ENCODE data around the gene LENG1. TPM values are rescaled to one million over a fixed set of nuclear protein-coding genes. Genes with fewer than 3 reads are reported as not detected.

LENG1 gene
- total and polyA plus RNA-seq, 9 of the 15 experiments (the other 6 are each of a cell fraction or from before 2014, with no cell fraction given): 0.30 to 10.5 (median 4.7) TPM

GRCh38 chr19:54189145-54189734, 29.7 kb upstream of the LENG1 start, which contains the start of gene MBOAT7 (continued):
- peak; percentile 50; the same call in 1 of the 2 replicates for TF ChIP-seq ZBTB9 (CRISPR knock-in tag; IDR thresholded peaks at IDR 0.05)
- no peak for TF ChIP-seq NR2C1 (IDR thresholded peaks at IDR 0.05)
- no peak for TF ChIP-seq NR2C1 (tag; IDR thresholded peaks at IDR 0.05)
- TF ChIP-seq CC2D1A (IDR thresholded peaks at IDR 0.05): peak; percentile 93; the same call in 1 of the 2 replicates
- peak in 1 of 2 experiments; percentile 93; a peak in 3 of 4 replicates for TF ChIP-seq MAZ (CRISPR knock-in tag; conservative IDR thresholded peaks at IDR 0.05 in 1 of 2, IDR thresholded peaks at IDR 0.05 in 1 of 2)
- no peak for TF ChIP-seq ZNF121 (CRISPR knock-in tag; conservative IDR thresholded peaks at IDR 0.05)
- TF ChIP-seq SRF (CRISPR knock-in tag; IDR thresholded peaks at IDR 0.05): peak in 1 of 2 experiments; percentile 2; a peak in 1 of 4 replicates
- TF ChIP-seq VEZF1 (CRISPR knock-in tag; IDR thresholded peaks at IDR 0.05): peak; percentile 56
- TF ChIP-seq SIN3A (IDR thresholded peaks at IDR 0.05; ENCODE audit: borderline replicate concordance in 2 of 2, control insufficient read depth in 1 of 2, low read depth in 2 of 2, low read length in 2 of 2): peak; percentile 50 to 64; a peak in 2 of 4 replicates
- 0 out of 4 replicates have a peak, but pooled peaks of 1 of the 2 experiments have one; percentile 22 for TF ChIP-seq MLLT1 (IDR thresholded peaks at IDR 0.05)
- TF ChIP-seq NRF1 (conservative IDR thresholded peaks at IDR 0.05 in 1 of 2, IDR thresholded peaks at IDR 0.05 in 1 of 2): peak; percentile 83 to 86; a peak in 2 of 4 replicates
- no peak for TF ChIP-seq BHLHE40 (IDR thresholded peaks at IDR 0.05; ENCODE audit: low read length)
- no peak for TF ChIP-seq SRSF9 (IDR thresholded peaks at IDR 0.05; ENCODE audit: borderline replicate concordance, low read depth, low read length)
- peak; percentile 62; the same call in 1 of the 2 replicates for TF ChIP-seq THAP12 (CRISPR knock-in tag; IDR thresholded peaks at IDR 0.05)
- TF ChIP-seq MNT (conservative IDR thresholded peaks at IDR 0.05): peak in 1 of 2 experiments; percentile 7; a peak in 2 of 4 replicates
- TF ChIP-seq, protein P1, sequence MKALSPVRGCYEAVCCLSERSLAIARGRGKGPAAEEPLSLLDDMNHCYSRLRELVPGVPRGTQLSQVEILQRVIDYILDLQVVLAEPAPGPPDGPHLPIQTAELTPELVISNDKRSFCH (CRISPR knock-in tag; IDR thresholded peaks at IDR 0.05): no peak
- TF ChIP-seq, protein P1 (tag; IDR thresholded peaks at IDR 0.05): 0 out of 2 replicates have a peak, but pooled peaks have one; percentile 43
- no peak for TF ChIP-seq PPARD (CRISPR knock-in tag; IDR thresholded peaks at IDR 0.05)

All from K562 (cell line).